Stimulated activated CD8-positive, alpha-beta memory T cell treated with anti-CD3 and anti-CD28 coated beads, Interleukin-7, amount 100 ng/mL, for 48 hours (primary cell): Measurements from ENCODE around the gene PELO.
"Not testable (repeated sequence)": the region's sequence is repeated elsewhere in the genome, so short reads cannot be mapped to it uniquely, and the experiment has no call there.

Experiments
- DNase-seq, 2 donors: peaks; one replicate each; pipeline ENCODE4 v3.0.0-alpha.2; 2020; ENCODE audit warnings: low read depth in 1 of 2; ENCODE audit errors: extremely low read depth in 1 of 2

Gene PELO

GRCh38 chr5:52799983-52800393, 12.3 kb downstream of the PELO start:
- DNase-seq = peak; percentile 93 to 94

DNA sequence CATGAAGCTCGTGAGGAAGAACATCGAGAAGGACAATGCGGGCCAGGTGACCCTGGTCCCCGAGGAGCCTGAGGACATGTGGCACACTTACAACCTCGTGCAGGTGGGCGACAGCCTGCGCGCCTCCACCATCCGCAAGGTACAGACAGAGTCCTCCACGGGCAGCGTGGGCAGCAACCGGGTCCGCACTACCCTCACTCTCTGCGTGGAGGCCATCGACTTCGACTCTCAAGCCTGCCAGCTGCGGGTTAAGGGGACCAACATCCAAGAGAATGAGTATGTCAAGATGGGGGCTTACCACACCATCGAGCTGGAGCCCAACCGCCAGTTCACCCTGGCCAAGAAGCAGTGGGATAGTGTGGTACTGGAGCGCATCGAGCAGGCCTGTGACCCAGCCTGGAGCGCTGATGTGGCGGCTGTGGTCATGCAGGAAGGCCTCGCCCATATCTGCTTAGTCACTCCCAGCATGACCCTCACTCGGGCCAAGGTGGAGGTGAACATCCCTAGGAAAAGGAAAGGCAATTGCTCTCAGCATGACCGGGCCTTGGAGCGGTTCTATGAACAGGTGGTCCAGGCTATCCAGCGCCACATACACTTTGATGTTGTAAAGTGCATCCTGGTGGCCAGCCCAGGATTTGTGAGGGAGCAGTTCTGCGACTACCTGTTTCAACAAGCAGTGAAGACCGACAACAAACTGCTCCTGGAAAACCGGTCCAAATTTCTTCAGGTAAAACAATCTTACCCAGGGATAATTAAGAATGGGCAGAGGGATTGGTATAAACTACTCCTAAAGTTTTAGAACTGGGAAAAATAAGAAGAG, 12.9 kb downstream of the PELO start:
- peak; percentile 31 to 56 for DNase-seq

- DNase-seq = no peak
Measured at GRCh38 chr5:52801329-52801728, 13.6 kb downstream of the PELO start.

DNA sequence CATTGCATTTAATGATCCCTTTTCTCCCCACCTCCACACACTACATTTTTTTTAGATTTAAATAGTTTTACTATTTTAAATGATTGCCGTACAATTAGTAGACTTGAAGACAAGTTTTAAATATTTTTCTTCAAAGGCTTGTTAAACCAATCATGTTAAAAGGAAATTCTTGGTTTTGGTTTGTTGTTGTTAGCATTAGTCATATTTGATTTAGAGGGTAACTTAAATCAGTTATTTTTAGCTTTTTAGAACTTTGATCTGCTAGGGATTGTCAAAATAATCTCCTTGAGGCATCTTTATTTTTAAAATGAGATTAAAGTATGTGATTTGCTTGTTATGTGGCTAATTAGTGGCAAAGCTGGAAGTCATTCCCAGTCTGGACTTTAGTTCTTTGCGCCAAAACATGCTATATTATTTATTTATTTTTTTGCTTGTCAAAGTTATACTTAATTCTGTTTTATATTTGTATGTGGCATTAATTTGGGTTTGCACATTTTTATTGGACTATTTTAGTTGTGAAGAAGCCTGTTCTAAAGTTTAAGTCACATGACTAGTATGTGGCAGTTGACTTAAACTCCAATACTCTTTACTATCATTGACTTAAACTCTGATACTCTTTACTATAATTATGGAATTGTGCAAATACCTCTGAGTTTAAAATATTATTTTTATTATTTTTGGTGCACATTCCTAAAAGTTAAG, 14.7 kb downstream of the PELO start:
- no peak for DNase-seq

GRCh38 chr5:52802974-52803336, 15.2 kb downstream of the PELO start:
- DNase-seq = no peak

GRCh38 chr5:52804387-52804791, 16.7 kb downstream of the PELO start:
- DNase-seq = no peak

GRCh38 chr5:52804981-52805380, 17.3 kb downstream of the PELO start:
- DNase-seq = no peak

DNA sequence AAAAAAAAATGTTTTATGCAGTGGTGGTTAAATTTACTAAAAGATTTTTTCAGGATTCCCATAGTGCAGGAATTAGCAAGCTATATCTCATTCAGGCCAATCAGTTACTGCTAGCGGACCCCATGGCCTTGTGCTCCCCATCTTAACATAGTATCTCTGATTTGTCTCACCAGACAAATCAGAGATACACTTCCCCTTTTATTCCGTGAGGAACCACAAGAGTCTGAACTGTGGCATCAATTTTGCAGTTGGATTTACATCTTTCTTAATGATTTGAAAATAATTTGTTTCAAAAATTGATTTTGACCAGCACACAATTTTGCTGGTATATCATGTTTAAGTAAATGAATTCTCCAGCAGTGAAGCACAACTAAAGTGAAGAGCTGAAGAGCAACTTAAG, 17.9 kb downstream of the PELO start:
- DNase-seq = no peak

DNA sequence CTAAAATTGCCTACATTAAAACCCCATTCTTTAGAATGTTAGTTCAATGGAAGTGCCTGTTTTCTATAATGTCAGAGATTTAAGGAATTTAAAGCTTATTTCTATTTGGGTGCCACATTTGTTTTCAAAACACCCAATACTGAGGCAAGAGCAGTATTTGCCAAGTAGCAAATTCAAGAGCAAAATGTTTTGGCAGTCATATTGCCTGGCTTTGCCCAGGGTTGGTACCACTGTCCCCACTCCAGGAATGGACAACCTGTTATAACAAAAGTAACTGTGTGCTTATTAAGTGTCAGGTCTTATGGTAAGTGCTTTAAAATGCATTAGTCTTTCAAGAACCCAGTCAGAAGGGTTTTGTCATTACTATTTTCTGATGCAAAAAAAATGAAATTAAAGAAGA, 19.3 kb downstream of the PELO start:
- DNase-seq = no peak

DNA sequence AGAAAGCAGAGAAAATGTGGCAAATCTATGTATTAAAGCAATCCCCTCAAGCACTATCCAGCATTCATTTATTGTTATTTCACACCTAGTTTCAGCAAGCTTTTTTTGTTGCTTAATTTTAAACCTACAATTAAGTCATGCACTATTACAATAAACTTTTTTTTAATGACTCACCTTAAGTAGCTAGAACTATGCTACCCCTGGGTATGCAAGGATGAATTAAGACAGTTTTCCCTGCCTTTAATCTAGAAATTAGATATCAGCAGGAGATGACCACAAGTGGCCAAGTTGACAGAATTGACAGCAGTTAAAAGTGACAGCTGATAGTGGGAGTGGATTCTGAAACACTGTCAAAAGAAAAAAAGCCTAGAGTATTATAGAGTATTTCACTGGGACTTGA, 20.0 kb downstream of the PELO start:
- no peak for DNase-seq

GRCh38 chr5:52808316-52808901, 20.7 kb downstream of the PELO start:
- DNase-seq = no peak

DNA sequence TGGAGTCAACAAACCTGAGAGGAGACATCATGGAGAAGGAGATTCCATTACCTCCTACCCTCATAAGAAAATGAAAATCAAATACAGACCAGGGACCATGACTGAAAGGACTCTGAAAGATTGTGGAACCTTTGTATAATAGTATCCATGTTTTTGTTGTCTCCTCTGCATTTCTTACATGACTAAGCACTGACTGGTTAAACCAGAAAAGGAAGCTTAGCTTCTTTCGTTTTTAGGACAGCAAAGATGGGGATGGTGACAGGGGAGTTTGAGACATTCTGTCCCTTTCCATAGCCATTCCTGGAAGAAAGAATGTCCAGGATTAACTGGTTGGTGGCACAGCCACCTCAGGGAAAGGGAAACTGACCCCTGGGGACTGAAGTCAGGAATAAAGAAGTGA, 22.2 kb downstream of the PELO start:
- no peak for DNase-seq

DNA sequence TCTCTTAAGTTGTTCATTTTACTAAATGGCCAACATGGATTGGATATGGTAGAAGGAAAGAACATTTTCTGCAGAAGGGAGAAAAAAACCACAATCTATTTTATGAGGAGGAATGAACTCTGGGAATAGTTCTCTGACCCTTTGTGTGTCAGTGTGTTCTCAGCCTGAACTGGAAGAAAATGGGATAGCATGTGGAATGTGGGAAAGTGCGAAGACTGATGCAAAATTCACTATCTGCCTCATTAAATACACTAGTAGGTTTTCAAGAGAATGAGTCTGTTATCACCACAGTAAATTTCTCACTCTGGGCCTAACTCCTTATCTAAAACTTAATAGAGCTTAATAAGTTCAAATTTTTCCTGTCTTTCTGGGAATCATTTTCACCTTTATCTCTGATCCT, 22.7 kb downstream of the PELO start:
- DNase-seq = no peak

GRCh38 chr5:52811067-52811749, 23.5 kb downstream of the PELO start:
- no peak for DNase-seq

- DNase-seq = no peak
Measured at GRCh38 chr5:52814352-52815148, 26.8 kb downstream of the PELO start.

DNA sequence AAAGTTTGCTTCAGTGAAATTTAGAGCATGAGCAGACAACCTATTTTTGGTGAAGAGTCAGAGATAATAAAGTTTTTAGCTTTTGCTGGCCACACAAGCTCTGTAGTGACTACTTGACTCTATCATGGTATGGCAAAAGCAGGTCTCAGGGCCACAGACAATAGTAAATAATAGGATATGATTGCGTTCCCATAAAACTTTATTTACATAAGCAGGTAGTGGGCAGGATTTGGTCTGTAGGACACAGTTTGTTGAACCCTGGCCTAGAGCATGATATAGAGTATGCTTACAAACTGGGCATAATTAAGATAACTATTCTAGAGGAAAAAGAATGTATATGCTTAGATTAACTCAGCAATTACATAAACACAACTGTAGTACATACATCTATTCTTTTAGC, 30.1 kb downstream of the PELO start:
- no peak for DNase-seq

DNA sequence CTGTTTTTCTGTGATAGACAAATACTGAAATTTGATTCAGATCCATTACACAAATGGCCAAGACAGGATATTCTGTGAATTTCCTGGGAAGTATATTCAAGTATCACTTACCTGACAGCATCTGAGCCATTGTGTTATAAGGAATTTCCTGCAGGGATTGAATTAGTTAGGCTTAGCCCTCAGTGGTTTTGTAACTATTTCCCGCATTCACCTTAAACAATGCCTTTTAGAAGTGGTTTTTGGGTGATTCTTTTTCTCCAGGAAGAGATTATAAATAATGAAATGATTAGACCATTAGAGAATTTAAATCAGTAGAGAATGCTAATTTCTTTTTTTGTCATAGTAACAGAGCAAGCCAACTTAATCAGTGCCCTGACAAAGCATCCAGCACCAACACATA, 30.6 kb downstream of the PELO start:
- no peak for DNase-seq

GRCh38 chr5:52818807-52819206, 31.1 kb downstream of the PELO start:
- not testable (repeated sequence) for DNase-seq

DNA sequence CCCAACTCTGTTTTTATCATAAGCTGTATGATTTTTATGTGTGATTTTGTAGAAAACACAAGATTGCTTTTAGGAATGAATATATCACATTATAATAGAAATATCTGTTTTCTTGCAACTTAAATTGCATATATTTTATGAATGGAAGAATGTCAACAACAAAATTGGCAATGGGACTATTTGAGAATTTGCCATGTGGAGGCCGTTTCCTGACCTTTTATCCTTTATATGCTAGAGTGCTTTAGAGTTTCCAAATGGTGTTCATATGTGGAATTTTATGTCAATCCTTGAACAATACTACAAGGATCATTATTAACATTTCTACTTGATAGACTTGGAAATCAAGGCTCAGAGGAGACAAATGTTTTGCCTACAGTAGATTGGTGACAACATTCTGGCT, 34.2 kb downstream of the PELO start:
- DNase-seq = no peak

GRCh38 chr5:52822437-52822836, 34.7 kb downstream of the PELO start:
- no peak for DNase-seq

DNA sequence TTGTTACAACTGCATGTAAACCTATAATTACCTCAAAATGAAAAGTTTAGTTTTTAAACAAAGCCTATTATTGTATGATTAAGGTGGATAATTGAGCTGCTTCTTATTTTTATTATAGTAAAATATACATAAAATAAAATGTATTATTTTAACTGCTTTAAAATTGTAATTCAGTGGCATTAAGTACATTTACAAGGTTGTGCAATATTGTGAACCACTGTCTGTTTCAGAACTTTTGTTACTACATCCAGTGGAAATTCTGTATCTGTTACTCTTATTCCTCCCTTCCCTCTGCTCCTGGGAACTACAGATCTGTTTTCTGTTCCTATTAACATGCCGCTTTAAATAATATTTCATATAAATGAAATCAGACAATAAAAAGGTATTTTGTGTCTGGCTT, 37.1 kb downstream of the PELO start:
- no peak for DNase-seq
